Neural progenitor cell (in vitro differentiated cells): ENCODE data around the gene PITRM1. TPM values are rescaled to one million over a fixed set of nuclear protein-coding genes. Genes with fewer than 3 reads are reported as not detected.
A peak's percentile ranks its signal among the peaks of the same experiment; 100 is the strongest.

Experiments used
- DNase-seq: peaks from one replicate; pipeline ENCODE4 v3.0.0-alpha.2; 2016; ENCODE audit warnings: low spot score
- H2AFZ ChIP-seq: fragments of 200-600 bp; sonication (generic); replicated peaks from 2 replicates; pipeline ENCODE4 v1.6.1; 2016; ENCODE audit warnings: antibody characterized with exemption
- H3F3A ChIP-seq: fragments of 200-600 bp; sonication (generic); 2 replicates; pipeline ENCODE4 v1.6.1; 2016; ENCODE audit warnings: antibody characterized with exemption, low read depth
- H3K27ac ChIP-seq: fragments of 200-600 bp; sonication (generic); 2 replicates; pipeline ENCODE4 v1.5.1; 2016; ENCODE audit warnings: mild to moderate bottlenecking
- H3K27me3 ChIP-seq: fragments of 200-600 bp; sonication (generic); 2 replicates; pipeline ENCODE4 v1.6.1; 2016; ENCODE audit warnings: mild to moderate bottlenecking, moderate library complexity
- H3K36me3 ChIP-seq: fragments of 200-600 bp; sonication (generic); 2 replicates; pipeline ENCODE4 v1.5.1; 2016
- H3K4me1 ChIP-seq: fragments of 200-600 bp; sonication (generic); 2 replicates; pipeline ENCODE4 v1.6.1; 2016; ENCODE audit warnings: mixed run types
- H3K4me2 ChIP-seq: fragments of 200-600 bp; sonication (generic); 2 replicates; pipeline ENCODE4 v1.6.1; 2016
- H3K4me3 ChIP-seq: fragments of 200-600 bp; sonication (generic); 2 replicates; pipeline ENCODE4 v1.5.1; 2016
- H3K79me2 ChIP-seq: fragments of 200-600 bp; sonication (generic); 2 replicates; pipeline ENCODE4 v1.6.1; 2016; ENCODE audit warnings: low read depth
- H3K9ac ChIP-seq: fragments of 200-600 bp; sonication (generic); 2 replicates; pipeline ENCODE4 v1.6.1; 2016
- H3K9me3 ChIP-seq: fragments of 200-600 bp; sonication (generic); 2 replicates; pipeline ENCODE4 v1.5.1; 2016; ENCODE audit warnings: low read depth
- H4K20me1 ChIP-seq: fragments of 200-600 bp; sonication (generic); 2 replicates; pipeline ENCODE4 v1.6.1; 2016; ENCODE audit warnings: low read depth
- H3K27ac Mint-ChIP-seq: 3 replicates; pipeline ENCODE4 v1.8.0; 2021; ENCODE audit warnings: mixed read lengths
- H3K27me3 Mint-ChIP-seq: 2 replicates; pipeline ENCODE4 v1.8.0; 2022; ENCODE audit warnings: low read depth, mild to moderate bottlenecking, inconsistent platforms, moderate library complexity, mixed read lengths; ENCODE audit not compliant: insufficient read depth
- H3K36me3 Mint-ChIP-seq: 3 replicates; pipeline ENCODE4 v1.8.0; 2021; ENCODE audit warnings: mixed read lengths
- H3K4me1 Mint-ChIP-seq: 3 replicates; pipeline ENCODE4 v1.8.0; 2021; ENCODE audit warnings: mixed read lengths
- H3K4me3 Mint-ChIP-seq: 3 replicates; pipeline ENCODE4 v1.8.0; 2021; ENCODE audit warnings: mild to moderate bottlenecking, moderate library complexity, mixed read lengths
- H3K9me3 Mint-ChIP-seq: 3 replicates; pipeline ENCODE4 v1.8.0; 2020; ENCODE audit warnings: mixed read lengths
- EZH2 ChIP-seq: fragments of 200-600 bp; sonication (generic); IDR thresholded peaks from 2 replicates; pipeline ENCODE4 v1.6.1; 2017; ENCODE audit warnings: antibody characterized with exemption, mild to moderate bottlenecking, moderate library complexity
- EZH2phosphoT487 ChIP-seq: fragments of 200-600 bp; sonication (generic); IDR thresholded peaks from 2 replicates; pipeline ENCODE4 v1.6.1; 2017; ENCODE audit warnings: antibody characterized with exemption
- total RNA-seq: library from RNA; depleted of rRNA; stranded (reverse); fragments of >200 nt; gene quantifications from 2 replicates; pipeline ENCODE4 v1.2.3, GENCODE V29; 2015; ENCODE audit warnings: low replicate concordance
- TF ChIP-seq, protein P1 (sequence below): fragments of 200-600 bp; sonication (generic); IDR thresholded peaks from 2 replicates; pipeline ENCODE4 v1.5.1; 2017; ENCODE audit warnings: antibody characterized with exemption, mild to moderate bottlenecking

PITRM1 gene
- total RNA-seq, 1 donor from 2014 or later = 38.0 TPM

DNA sequence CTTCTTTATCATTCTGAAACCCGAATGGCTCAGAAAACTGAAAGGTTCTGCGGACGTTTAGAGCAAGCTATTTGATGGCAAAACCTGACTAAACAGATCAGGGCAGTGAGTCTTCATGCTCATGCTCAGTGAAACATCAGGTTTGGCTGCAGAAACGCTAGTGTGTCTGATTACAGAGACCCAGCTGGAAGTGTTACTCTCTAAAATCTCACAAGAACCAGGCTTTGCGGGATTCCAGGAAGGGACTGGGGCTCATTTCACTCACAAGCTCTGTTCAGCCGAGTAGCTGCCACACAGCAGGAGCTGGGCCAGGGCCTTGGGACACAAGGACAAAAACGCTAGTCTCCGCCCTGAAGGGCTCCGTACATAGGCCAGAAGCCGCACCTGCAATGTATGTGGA lies 2.9 kb downstream of the PITRM1 start:
- no peak overlapping the region for H2AFZ ChIP-seq
- no peak overlapping the region for H3K4me3 ChIP-seq
- no peaks in the 10 kb centered on the region for H3K79me2 ChIP-seq
- peaks cover 10% of the 10 kb centered on the region for H3K27me3 Mint-ChIP-seq
- no peaks in the 10 kb centered on the region for H4K20me1 ChIP-seq
- H3K4me2 ChIP-seq = no peak overlapping the region
- no peak overlapping the region for H3K27ac Mint-ChIP-seq
- no peaks in the 10 kb centered on the region for H3K9me3 Mint-ChIP-seq
- H3K27ac ChIP-seq = no peak overlapping the region
- peaks cover 26% of the 10 kb centered on the region for H3K36me3 Mint-ChIP-seq
- H3K4me1 Mint-ChIP-seq = peaks cover 5% of the 10 kb centered on the region
- TF ChIP-seq EZH2phosphoT487 (no peak), EZH2 (no peak)
- TF ChIP-seq, protein P1, sequence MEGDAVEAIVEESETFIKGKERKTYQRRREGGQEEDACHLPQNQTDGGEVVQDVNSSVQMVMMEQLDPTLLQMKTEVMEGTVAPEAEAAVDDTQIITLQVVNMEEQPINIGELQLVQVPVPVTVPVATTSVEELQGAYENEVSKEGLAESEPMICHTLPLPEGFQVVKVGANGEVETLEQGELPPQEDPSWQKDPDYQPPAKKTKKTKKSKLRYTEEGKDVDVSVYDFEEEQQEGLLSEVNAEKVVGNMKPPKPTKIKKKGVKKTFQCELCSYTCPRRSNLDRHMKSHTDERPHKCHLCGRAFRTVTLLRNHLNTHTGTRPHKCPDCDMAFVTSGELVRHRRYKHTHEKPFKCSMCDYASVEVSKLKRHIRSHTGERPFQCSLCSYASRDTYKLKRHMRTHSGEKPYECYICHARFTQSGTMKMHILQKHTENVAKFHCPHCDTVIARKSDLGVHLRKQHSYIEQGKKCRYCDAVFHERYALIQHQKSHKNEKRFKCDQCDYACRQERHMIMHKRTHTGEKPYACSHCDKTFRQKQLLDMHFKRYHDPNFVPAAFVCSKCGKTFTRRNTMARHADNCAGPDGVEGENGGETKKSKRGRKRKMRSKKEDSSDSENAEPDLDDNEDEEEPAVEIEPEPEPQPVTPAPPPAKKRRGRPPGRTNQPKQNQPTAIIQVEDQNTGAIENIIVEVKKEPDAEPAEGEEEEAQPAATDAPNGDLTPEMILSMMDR = no peak
- H3K9me3 ChIP-seq = no peaks in the 10 kb centered on the region
- H3K27me3 ChIP-seq = no peaks in the 10 kb centered on the region
- H3K9ac ChIP-seq = peak overlapping the region; percentile 42
- peak; percentile 17 for DNase-seq
- peaks cover 11% of the 10 kb centered on the region for H3F3A ChIP-seq
- peaks cover 4% of the 10 kb centered on the region for H3K4me1 ChIP-seq
- H3K36me3 ChIP-seq = no peaks in the 10 kb centered on the region
- H3K4me3 Mint-ChIP-seq = no peak overlapping the region

DNA sequence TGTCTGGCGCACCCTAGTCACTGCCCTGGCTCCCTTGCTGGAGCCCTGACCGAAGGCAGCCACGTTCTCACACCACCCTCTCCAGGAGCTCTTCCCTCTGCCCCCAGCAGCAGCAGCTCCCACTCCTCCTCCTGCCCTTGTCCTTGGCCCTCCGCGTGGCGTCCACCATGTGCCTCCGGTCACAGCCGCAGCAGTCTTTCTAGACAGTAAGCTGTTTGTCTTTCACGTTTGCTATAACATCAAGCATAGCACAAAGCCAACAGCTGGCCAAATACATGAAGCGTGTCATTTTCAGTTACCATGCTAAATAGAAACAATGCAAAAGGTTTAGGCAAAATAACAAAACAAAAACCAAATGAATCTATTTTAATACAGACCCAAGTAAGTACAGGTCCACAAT lies 3.3 kb downstream of the PITRM1 start:
- no peak overlapping the region for H3K27ac Mint-ChIP-seq

DNA sequence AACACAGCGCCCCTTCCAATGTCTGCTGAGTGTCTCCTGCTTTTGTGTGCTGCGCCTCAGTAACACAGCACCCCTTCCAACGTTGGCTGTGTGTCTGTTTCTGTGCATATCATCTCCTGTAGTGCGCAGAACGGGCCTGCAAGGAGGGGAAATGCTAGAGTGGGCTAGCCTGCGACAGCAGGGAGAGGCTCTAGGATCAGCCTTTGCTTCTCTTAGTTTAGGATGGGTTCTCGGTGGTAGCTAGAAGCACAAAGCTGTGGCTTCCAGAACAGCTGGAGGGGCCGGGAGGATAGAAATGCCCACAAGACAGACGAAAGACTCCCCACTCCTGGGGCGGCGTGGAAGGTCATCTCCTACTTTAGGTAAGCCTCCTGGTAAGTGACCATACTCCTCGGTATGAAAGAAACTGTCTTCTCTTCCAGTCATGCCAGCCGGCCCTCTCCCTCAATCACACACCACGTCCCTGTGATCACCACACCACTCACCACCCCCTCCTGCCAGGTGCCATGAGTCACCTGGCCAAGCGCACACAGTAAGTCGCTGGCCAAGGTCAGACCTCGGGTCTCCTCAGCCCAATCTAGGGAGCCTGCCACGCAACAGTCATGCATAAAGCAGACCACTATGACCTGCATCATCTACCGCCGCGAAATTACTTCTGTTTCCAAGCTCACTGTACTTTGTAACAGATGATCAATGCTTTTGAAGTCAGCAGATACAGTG lies 4.8 kb downstream of the PITRM1 start:
- Mint-ChIP-seq H3K27ac (no peak overlapping the region), H3K27me3 (peaks cover 6% of the 10 kb centered on the region)

More for the DNA sequence above, 3.3 kb downstream of the PITRM1 start:
- Mint-ChIP-seq H3K4me3 (no peak overlapping the region), H3K36me3 (peaks cover 26% of the 10 kb centered on the region), H3K4me1 (peaks cover 5% of the 10 kb centered on the region), H3K9me3 (no peaks in the 10 kb centered on the region), H3K27me3 (peaks cover 9% of the 10 kb centered on the region)
- Histone ChIP-seq H3K9me3 (no peaks in the 10 kb centered on the region), H3K27me3 (no peaks in the 10 kb centered on the region), H3K79me2 (no peaks in the 10 kb centered on the region), H2AFZ (no peak overlapping the region), H3K36me3 (no peaks in the 10 kb centered on the region), H3K4me1 (peaks cover 4% of the 10 kb centered on the region), H3F3A (peaks cover 11% of the 10 kb centered on the region), H3K4me2 (no peak overlapping the region), H3K9ac (no peak overlapping the region), H4K20me1 (no peaks in the 10 kb centered on the region), H3K27ac (no peak overlapping the region), H3K4me3 (no peak overlapping the region)
- no peak for DNase-seq
- TF ChIP-seq EZH2 (no peak), EZH2phosphoT487 (no peak)
- TF ChIP-seq, protein P1 = no peak

More for the DNA sequence above, 4.8 kb downstream of the PITRM1 start:
- Histone ChIP-seq H3K79me2 (no peaks in the 10 kb centered on the region), H3K9me3 (no peaks in the 10 kb centered on the region), H3K9ac (no peak overlapping the region), H3K27ac (no peak overlapping the region), H3K4me1 (peaks cover 4% of the 10 kb centered on the region), H2AFZ (no peak overlapping the region), H3K4me3 (no peak overlapping the region), H3K36me3 (no peaks in the 10 kb centered on the region), H3F3A (no peaks in the 10 kb centered on the region), H4K20me1 (no peaks in the 10 kb centered on the region), H3K4me2 (no peak overlapping the region), H3K27me3 (no peaks in the 10 kb centered on the region)
- H3K4me3 Mint-ChIP-seq = no peak overlapping the region
- no peak for DNase-seq
- peaks cover 5% of the 10 kb centered on the region for H3K4me1 Mint-ChIP-seq
- H3K36me3 Mint-ChIP-seq = peaks cover 28% of the 10 kb centered on the region
- H3K9me3 Mint-ChIP-seq = no peaks in the 10 kb centered on the region
- TF ChIP-seq, protein P1 = no peak
- TF ChIP-seq EZH2phosphoT487 = no peak
- no peak for TF ChIP-seq EZH2
